HG03571 (cell line): ENCODE data around the gene MAPK14.
A peak's percentile ranks its signal among the peaks of the same experiment; 100 is the strongest.
"Not testable (repeated sequence)": the region's sequence is repeated elsewhere in the genome, so short reads cannot be mapped to it uniquely, and the experiment has no call there.

Experiments
- ATAC-seq: cut with Tn5 transposase; IDR thresholded peaks from one replicate; pipeline ENCODE4 v1.9.1; 2021; ENCODE audit not compliant: unreplicated experiment

The MAPK14 gene

GRCh38 chr6:36121787-36122494, 94.3 kb downstream of the MAPK14 start:
- no peak for ATAC-seq

GRCh38 chr6:36122495-36123269, 95.1 kb downstream of the MAPK14 start:
- no peak for ATAC-seq

GRCh38 chr6:36123270-36124139, 95.9 kb downstream of the MAPK14 start:
- peak; percentile 42 for ATAC-seq

- not testable (repeated sequence) for ATAC-seq
Measured at GRCh38 chr6:36124346-36124745, 96.7 kb downstream of the MAPK14 start.

- ATAC-seq = no peak
Measured at GRCh38 chr6:36124881-36125280, 97.3 kb downstream of the MAPK14 start.

- ATAC-seq = no peak
Measured at GRCh38 chr6:36125575-36125974, 98.0 kb downstream of the MAPK14 start.

- ATAC-seq = no peak
Measured at GRCh38 chr6:36126121-36126520, 98.5 kb downstream of the MAPK14 start.

- ATAC-seq = no peak
Measured at GRCh38 chr6:36126553-36127458, 99.2 kb downstream of the MAPK14 start.

- ATAC-seq = no peak
Measured at GRCh38 chr6:36127462-36128016, 99.9 kb downstream of the MAPK14 start.

- ATAC-seq = no peak
Measured at GRCh38 chr6:36128073-36128472, 100.5 kb downstream of the MAPK14 start.

- ATAC-seq = no peak
Measured at GRCh38 chr6:36128793-36129192, 101.2 kb downstream of the MAPK14 start.

GRCh38 chr6:36129334-36129733, 101.7 kb downstream of the MAPK14 start:
- ATAC-seq = not testable (repeated sequence)

GRCh38 chr6:36129941-36130666, 102.5 kb downstream of the MAPK14 start, which contains the start of gene MAPK13:
Gene MAPK13, plus strand, starts transcription at chr6:36130513. Its CDS starts 70 bp downstream, at chr6:36130583.
- ATAC-seq = no peak

GRCh38 chr6:36130667-36131510, 103.3 kb downstream of the MAPK14 start:
- no peak for ATAC-seq

GRCh38 chr6:36131511-36132245, 104.1 kb downstream of the MAPK14 start:
- ATAC-seq = peak; percentile 78

- no peak for ATAC-seq
Measured at GRCh38 chr6:36132246-36132895, 104.8 kb downstream of the MAPK14 start.

GRCh38 chr6:36133148-36133547, 105.5 kb downstream of the MAPK14 start:
- ATAC-seq = no peak
